ENCODE measurements around the gene SLC35E4. TPM values are rescaled to one million over a fixed set of nuclear protein-coding genes. Genes with fewer than 3 reads are reported as not detected.
A peak's percentile ranks its signal among the peaks of the same experiment; 100 is the strongest.

The SLC35E4 gene
- total RNA-seq, 1 experiment from 2014 or later, result 5.3 TPM

GRCh38 chr22:30610299-30610698 is 25.3 kb upstream of the SLC35E4 start:
- ChIA-PET POLR2A (no interaction called here), CTCF (interaction anchor here (1.0 to 2.3 kb wide), 2 partner anchors 69 to 144 kb away, joined by 3 to 6 read pairs; no protein-coding TSS in a partner anchor)
- no peaks in the 10 kb centered on the region for H3K9me3 Mint-ChIP-seq

GRCh38 chr22:30611197-30611596 is 24.4 kb upstream of the SLC35E4 start:
- peaks cover 29% of the 10 kb centered on the region for H3K4me1 Mint-ChIP-seq
- no peak overlapping the region for H3K4me3 Mint-ChIP-seq
- DNase-seq (ENCODE audit: low spot score), result no peak
- no peaks in the 10 kb centered on the region for H3K9me3 Mint-ChIP-seq
- no peaks in the 10 kb centered on the region for H3K27me3 Mint-ChIP-seq (ENCODE audit: low read depth)
- ChIA-PET CTCF (no interaction called here), POLR2A (no interaction called here)
- TF ChIP-seq MLX (CRISPR knock-in tag; IDR thresholded peaks at IDR 0.05) (no peak), ATF2 (CRISPR knock-in tag; IDR thresholded peaks at IDR 0.05; ENCODE audit: borderline replicate concordance, low read depth) (no peak), ZBTB21 (CRISPR knock-in tag; IDR thresholded peaks at IDR 0.05; ENCODE audit: borderline replicate concordance) (no peak), AR (CRISPR knock-in tag; IDR thresholded peaks at IDR 0.05) (no peak), SP1 (CRISPR knock-in tag; conservative IDR thresholded peaks at IDR 0.05) (no peak), ZNF671 (CRISPR knock-in tag; IDR thresholded peaks at IDR 0.05) (no peak), ZBTB43 (CRISPR knock-in tag; IDR thresholded peaks at IDR 0.05) (no peak), ATF3 (CRISPR knock-in tag; conservative IDR thresholded peaks at IDR 0.05) (no peak), TP53 (CRISPR knock-in tag; IDR thresholded peaks at IDR 0.05) (no peak), NFE2L1 (CRISPR knock-in tag; IDR thresholded peaks at IDR 0.05) (no peak), RELA (CRISPR knock-in tag; IDR thresholded peaks at IDR 0.05; ENCODE audit: borderline replicate concordance) (no peak)
- H3K36me3 Mint-ChIP-seq, result peaks cover 44% of the 10 kb centered on the region
- ATAC-seq, result no peak
- no peak overlapping the region for H3K27ac Mint-ChIP-seq

More at GRCh38 chr22:30610299-30610698, 25.3 kb upstream of the SLC35E4 start:
- peaks cover 38% of the 10 kb centered on the region for H3K4me1 Mint-ChIP-seq
- peaks cover 37% of the 10 kb centered on the region for H3K36me3 Mint-ChIP-seq
- no peaks in the 10 kb centered on the region for H3K27me3 Mint-ChIP-seq (ENCODE audit: low read depth)
- DNase-seq (ENCODE audit: low spot score) (no peak), ATAC-seq (no peak)
- no peak overlapping the region for H3K4me3 Mint-ChIP-seq
- no peak for TF ChIP-seq ZNF396 (CRISPR knock-in tag; IDR thresholded peaks at IDR 0.05; ENCODE audit: borderline replicate concordance)
- TF ChIP-seq IRF2 (CRISPR knock-in tag; IDR thresholded peaks at IDR 0.05; ENCODE audit: borderline replicate concordance, low read depth), result no peak
- TF ChIP-seq CBFB (CRISPR knock-in tag; IDR thresholded peaks at IDR 0.05; ENCODE audit: low read depth), result no peak
- H3K27ac Mint-ChIP-seq, result peak overlapping the region; percentile 41; the same call in 1 of the 2 replicates

GRCh38 chr22:30612789-30613188 is 22.8 kb upstream of the SLC35E4 start:
- ChIA-PET CTCF (interaction anchor here (0.6 to 1.3 kb wide), 6 partner anchors 11 to 142 kb away, joined by 3 to 9 read pairs (median 4); partner anchors contain the start of gene SLC35E4), POLR2A (no interaction called here)
- H3K36me3 Mint-ChIP-seq, result peaks cover 56% of the 10 kb centered on the region
- H3K27me3 Mint-ChIP-seq (ENCODE audit: low read depth), result no peaks in the 10 kb centered on the region
- no peak overlapping the region for H3K4me3 Mint-ChIP-seq
- ATAC-seq, result peak; percentile 66
- no peaks in the 10 kb centered on the region for H3K9me3 Mint-ChIP-seq
- peak; percentile 23 for DNase-seq (ENCODE audit: low spot score)
- no peak overlapping the region for H3K27ac Mint-ChIP-seq
- H3K4me1 Mint-ChIP-seq, result peaks cover 18% of the 10 kb centered on the region
- TF ChIP-seq NR3C1 (CRISPR knock-in tag; conservative IDR thresholded peaks at IDR 0.05; ENCODE audit: low read depth), result no peak
- TF ChIP-seq ZNF671 (CRISPR knock-in tag; IDR thresholded peaks at IDR 0.05), result no peak
- TF ChIP-seq ZNF121 (CRISPR knock-in tag; IDR thresholded peaks at IDR 0.05), result no peak
- no peak for TF ChIP-seq ZNF425 (CRISPR knock-in tag; conservative IDR thresholded peaks at IDR 0.05)
- TF ChIP-seq HMGA2 (CRISPR knock-in tag; IDR thresholded peaks at IDR 0.05), result no peak

Data from WTC11 (cell line).